ENCODE measurements around the gene FUT8.

FUT8 gene

DNA sequence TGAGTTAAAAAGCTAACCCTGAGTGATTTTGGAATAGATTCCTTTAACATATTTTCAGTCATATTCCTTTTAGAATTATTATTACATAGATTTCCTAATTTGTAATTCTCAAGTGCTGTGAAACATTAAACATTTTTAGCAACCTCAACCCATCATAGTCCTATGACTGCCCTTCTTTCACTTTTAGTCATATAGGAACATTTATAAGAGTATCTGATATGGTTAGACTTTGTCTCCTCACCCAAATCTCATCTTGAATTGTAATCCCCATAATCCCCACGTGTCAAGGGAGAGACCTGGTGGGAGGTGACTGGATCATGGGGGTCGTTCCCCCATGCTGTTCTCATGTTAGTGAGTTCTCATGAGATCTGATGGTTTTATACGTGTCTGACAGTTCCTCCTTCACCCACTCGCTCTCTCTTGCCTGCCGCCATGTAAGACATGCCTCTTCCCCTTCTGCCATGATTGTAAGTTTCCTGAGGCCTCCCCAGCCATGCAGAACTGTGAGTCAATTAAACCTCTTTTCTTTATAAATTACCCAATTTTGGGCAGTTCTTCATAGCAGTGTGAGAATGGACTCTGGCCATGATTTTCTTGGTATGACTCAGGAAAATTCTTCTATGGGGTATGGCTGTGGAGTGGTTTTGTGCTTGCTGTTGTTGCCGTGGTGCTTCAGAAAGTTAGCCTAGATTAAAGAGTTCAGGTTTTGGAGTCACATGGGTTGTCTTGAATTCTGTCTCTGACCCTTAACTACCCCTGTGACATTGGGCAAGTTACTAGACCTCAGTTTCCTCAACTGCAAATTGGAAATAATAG is 83.9 kb downstream of the FUT8 start:
- no peak for DNase-seq

DNA sequence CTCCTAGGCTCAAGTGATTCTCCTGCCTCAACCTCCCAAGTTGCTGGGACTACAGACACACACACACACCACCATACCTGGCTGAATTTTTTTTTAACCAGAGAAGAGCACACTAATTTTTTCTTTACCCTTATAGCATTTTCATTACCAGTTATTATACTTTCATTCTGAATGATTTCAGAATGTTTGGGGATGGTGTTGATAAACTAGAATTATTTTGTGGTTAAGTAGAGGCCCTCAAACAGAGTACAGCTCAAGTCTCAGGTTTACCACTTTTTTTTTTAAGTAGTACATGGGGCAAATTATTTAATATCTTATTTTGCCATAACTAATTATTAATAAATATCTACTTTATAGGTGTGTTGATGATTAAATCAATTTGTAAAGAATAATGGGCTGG is 86.6 kb downstream of the FUT8 start:
- no peak for DNase-seq

DNA sequence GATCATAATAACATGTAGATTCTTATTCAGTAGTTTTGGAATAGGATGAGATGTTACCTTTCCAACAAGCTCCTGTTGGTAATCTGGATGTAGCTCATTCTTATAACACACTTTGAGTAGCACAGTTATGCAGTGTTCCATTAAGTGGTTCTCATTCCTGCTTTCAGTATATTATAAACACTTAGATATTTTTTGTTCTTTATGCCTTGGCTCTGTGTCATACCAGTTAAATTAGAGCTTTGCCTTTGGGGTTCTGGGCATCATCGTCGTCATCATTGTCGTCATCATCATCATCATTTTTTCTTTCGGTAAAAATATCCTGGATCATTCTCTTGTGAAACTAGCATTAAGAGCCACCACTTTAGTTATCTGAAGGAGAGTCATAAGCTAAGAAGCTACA is 87.5 kb downstream of the FUT8 start:
- DNase-seq = no peak

- no peak for DNase-seq
Observed at GRCh38 chr14:65501328-65501727, 88.8 kb downstream of the FUT8 start.

DNA sequence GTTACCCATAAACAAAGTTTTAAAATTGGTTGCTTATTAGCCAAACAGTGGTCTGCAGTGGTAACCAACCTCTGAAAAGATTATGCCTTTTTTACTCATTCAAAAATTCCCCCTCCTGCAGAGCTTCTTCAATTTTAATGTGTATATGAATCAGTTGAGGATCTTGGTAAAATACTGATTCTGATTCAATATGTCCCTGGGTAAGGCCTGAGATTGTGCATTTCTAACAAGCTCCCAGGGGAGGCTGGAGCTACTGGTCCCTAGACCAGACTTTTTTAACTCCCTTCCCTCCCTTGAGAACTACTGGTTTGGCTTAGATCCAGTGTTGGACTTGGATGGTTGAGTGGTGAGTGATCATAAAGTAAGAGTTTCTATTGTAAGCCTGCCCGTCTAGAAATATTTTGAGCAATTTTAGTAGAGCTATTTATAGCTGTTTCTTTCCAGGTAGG is 90.2 kb downstream of the FUT8 start:
- peak; percentile 13 for DNase-seq

- no peak for DNase-seq
Observed at GRCh38 chr14:65503771-65504170, 91.2 kb downstream of the FUT8 start.

DNA sequence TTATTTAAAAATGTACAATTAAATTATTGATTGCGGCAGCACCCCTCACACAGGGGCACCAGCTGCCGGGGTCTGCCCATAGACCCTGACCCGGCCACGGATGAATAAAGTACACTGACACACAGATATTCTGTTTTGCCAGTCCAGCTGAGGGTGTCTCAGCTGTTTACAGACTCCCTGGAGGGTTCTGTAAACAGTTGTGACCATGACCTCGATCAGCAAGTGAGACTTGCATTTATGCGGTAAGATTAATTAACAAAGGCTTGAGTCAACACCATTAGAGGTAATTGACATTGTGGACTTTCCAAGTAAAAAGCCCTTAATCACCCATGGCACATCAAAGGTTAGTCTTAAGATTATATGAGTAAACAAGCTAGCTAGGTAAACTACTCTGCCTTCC is 94.3 kb downstream of the FUT8 start:
- DNase-seq = peak; percentile 67

- DNase-seq = no peak
Observed at GRCh38 chr14:65509842-65510241, 97.3 kb downstream of the FUT8 start.

- DNase-seq = no peak
Observed at GRCh38 chr14:65513671-65514070, 101.1 kb downstream of the FUT8 start.

GRCh38 chr14:65517635-65518542 is 105.4 kb downstream of the FUT8 start:
- DNase-seq = no peak

- DNase-seq = no peak
Observed at GRCh38 chr14:65528069-65528468, 115.5 kb downstream of the FUT8 start.

GRCh38 chr14:65531148-65531547 is 118.6 kb downstream of the FUT8 start:
- no peak for DNase-seq

GRCh38 chr14:65533736-65534404 is 121.3 kb downstream of the FUT8 start:
- DNase-seq = no peak

DNA sequence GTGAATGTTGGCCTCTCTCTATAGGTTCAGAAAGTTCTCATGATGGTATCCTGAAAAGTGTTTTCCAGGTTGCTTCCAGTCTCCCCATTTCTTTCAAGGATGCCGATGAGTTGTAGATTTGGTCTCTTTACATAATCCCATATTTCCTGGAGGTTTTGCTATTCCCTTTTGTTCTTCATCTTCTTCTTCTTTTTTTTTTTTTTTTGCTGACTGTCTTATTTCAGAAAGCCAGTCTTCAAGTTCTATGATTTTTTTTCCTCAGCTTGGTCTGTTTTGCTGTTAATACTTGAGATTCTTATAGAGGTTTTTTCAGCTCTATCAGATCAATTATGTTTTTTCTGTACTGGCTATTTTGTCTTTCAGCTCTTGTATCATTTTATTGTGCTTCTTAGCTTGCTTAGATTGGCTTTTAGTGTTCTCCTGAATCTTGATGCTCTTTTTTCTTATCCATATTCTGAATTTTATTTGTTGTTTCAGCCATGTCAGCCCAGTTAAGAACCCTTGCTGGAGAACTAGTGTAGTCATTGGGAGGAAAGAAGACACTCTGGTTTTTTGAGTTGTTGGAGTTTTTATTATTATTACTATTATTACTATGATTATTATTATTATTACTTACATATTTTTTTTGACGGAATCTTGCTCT is 124.4 kb downstream of the FUT8 start:
- DNase-seq = no peak

DNA sequence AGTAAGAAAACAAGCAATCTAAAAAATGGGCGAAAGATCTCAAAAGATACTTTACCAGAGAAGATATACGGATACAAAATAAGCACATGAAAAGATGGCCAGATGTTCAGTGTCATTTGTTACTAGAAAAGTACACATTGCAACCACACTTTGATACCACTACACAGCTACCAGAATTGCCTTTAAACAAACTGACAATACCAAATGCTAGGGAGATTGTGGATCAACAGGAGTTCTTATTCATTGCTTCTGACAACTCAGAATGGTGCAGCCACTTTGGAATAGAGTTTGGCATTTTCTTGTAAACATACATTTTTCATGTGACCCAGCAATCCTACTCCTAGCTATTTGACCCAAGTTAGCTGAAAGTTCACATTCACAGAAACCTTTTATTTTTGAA is 136.3 kb downstream of the FUT8 start:
- DNase-seq = no peak

DNA sequence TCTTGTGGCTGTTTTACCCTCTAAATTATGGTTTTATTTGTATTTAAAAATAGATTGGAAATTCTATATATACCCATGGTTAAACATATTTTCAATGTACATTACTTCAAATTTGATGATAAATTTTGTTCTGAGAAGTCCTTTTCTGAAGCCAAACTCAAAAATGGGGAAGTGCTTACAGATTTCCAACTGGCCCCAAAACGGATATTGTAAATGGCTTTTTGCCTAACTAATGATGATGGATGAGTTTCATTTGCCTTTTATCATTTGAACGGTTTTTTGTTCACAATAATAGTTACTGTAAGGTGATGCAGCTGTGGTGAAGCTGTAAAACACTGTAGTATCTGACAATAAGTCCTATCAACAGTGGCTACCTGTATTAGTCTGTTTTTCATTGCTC is 136.9 kb downstream of the FUT8 start:
- no peak for DNase-seq

GRCh38 chr14:65550779-65551643 is 138.5 kb downstream of the FUT8 start:
- DNase-seq = no peak

DNA sequence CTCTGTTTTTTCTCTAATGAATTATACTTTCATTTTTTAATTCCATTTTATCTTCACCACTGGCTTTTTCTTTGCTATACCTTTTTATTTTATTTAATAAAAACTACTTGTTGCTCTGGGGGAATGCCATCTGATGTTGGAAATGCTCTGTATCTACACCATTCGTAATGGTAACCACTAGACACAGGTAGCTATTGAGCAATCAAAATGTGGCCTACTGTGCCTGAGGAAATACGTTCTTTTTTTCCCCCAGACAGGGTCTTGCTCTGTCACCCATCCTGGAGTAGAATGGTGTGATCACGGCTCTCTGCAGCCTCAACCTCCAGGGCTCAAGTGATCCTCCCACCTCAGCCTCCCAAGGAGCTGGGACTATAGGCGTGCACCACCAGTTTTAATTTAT is 140.2 kb downstream of the FUT8 start:
- DNase-seq = no peak

DNA sequence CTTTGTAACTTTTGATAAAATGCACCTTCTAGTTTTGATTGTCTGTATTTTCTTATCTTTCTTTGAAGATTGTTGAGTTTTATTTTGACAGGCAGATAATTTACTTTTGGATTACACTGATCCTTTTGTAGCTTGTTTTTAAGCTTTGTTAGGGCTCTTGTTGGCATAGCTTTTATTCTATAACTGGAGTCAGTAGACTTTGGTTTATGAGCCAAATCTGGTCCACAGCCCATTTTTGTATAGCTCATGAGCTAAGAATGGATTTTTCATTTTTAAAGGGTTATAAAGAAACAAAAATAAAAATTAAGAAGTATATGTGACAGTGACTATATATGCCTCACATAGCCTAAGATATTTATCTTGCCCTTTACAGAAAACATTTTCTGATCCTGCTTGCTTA is 142.3 kb downstream of the FUT8 start:
- no peak for DNase-seq

GRCh38 chr14:65555358-65555757 is 142.8 kb downstream of the FUT8 start:
- DNase-seq = no peak

- DNase-seq = no peak
Observed at GRCh38 chr14:65558363-65558762, 145.8 kb downstream of the FUT8 start.
